Trophoblast cell (in vitro differentiated cells and primary cell): ENCODE results near the gene CAPN15.

ENCODE experiments used
- DNase-seq, 2 donors: peaks; one replicate each; pipeline ENCODE4 v3.0.0-alpha.2; 2016
- H2AFZ ChIP-seq: 2 replicates; pipeline ENCODE4 v1.6.1; 2013; ENCODE audit warnings: low read length, moderate library complexity, mild to moderate bottlenecking; ENCODE audit not compliant: insufficient read depth, poor library complexity
- H2AK5ac ChIP-seq: 2 replicates; pipeline ENCODE4 v1.6.1; 2013; ENCODE audit warnings: mild to moderate bottlenecking, low read length
- H2BK120ac ChIP-seq: 2 replicates; pipeline ENCODE4 v1.6.1; 2013; ENCODE audit warnings: low read length, mild to moderate bottlenecking, moderate library complexity; ENCODE audit not compliant: insufficient read depth, poor library complexity
- H2BK12ac ChIP-seq: 2 replicates; pipeline ENCODE4 v1.6.1; 2013; ENCODE audit warnings: mild to moderate bottlenecking, low read length, moderate library complexity
- H2BK5ac ChIP-seq: 2 replicates; pipeline ENCODE4 v1.6.1; 2013; ENCODE audit warnings: low read length, low read depth, moderate library complexity, mild to moderate bottlenecking; ENCODE audit not compliant: poor library complexity
- H3K14ac ChIP-seq: 2 replicates; pipeline ENCODE4 v1.6.1; 2013; ENCODE audit warnings: mild to moderate bottlenecking, low read length
- H3K18ac ChIP-seq: 2 replicates; pipeline ENCODE4 v1.6.1; 2013; ENCODE audit warnings: mild to moderate bottlenecking, low read length
- H3K23ac ChIP-seq: 2 replicates; pipeline ENCODE4 v1.6.1; 2013; ENCODE audit warnings: low read length
- H3K27ac ChIP-seq: 2 replicates; pipeline ENCODE4 v1.5.1; 2013; ENCODE audit warnings: low read depth, mild to moderate bottlenecking, inconsistent platforms, low read length, moderate library complexity
- H3K27me3 ChIP-seq: 2 replicates; pipeline ENCODE4 v1.6.1; 2013; ENCODE audit warnings: inconsistent platforms, mild to moderate bottlenecking, low read length, moderate library complexity; ENCODE audit not compliant: insufficient read depth
- H3K36me3 ChIP-seq, 2 experiments: 1 replicate in 1 of 2; 2 replicates in 1 of 2; pipeline ENCODE4 v1.6.1; 2013; ENCODE audit warnings: low read length in 2 of 2, mild to moderate bottlenecking in 2 of 2, moderate library complexity in 1 of 2; ENCODE audit not compliant: insufficient read depth in 2 of 2, control insufficient read depth in 1 of 2
- H3K4ac ChIP-seq: 2 replicates; pipeline ENCODE4 v1.6.1; 2013; ENCODE audit warnings: low read depth, mild to moderate bottlenecking, low read length, moderate library complexity
- H3K4me1 ChIP-seq, 2 experiments: 1 replicate in 1 of 2; 2 replicates in 1 of 2; pipeline ENCODE4 v1.6.1; 2013; ENCODE audit warnings: low read length in 2 of 2, mild to moderate bottlenecking in 2 of 2, moderate library complexity in 1 of 2; ENCODE audit not compliant: insufficient read depth in 2 of 2, control insufficient read depth in 1 of 2
- H3K4me2 ChIP-seq: 2 replicates; pipeline ENCODE4 v1.6.1; 2013; ENCODE audit warnings: inconsistent platforms, mild to moderate bottlenecking, low read length, moderate library complexity
- H3K4me3 ChIP-seq: 2 replicates; pipeline ENCODE4 v1.5.1; 2013; ENCODE audit warnings: mild to moderate bottlenecking, low read depth, low read length, inconsistent platforms
- H3K79me1 ChIP-seq: one replicate; pipeline ENCODE4 v1.6.1; 2013; ENCODE audit warnings: low read length
- H3K79me2 ChIP-seq: 2 replicates; pipeline ENCODE4 v1.6.1; 2013; ENCODE audit warnings: low read length, mild to moderate bottlenecking; ENCODE audit not compliant: control insufficient read depth, insufficient read depth, poor library complexity
- H3K9ac ChIP-seq: 2 replicates; pipeline ENCODE4 v1.6.1; 2013; ENCODE audit warnings: mild to moderate bottlenecking, low read length
- H3K9me3 ChIP-seq: 2 replicates; pipeline ENCODE4 v1.6.1; 2013; ENCODE audit warnings: low read depth, mild to moderate bottlenecking, control low read depth, inconsistent platforms, low read length; ENCODE audit not compliant: insufficient read depth
- H4K12ac ChIP-seq: 2 replicates; pipeline ENCODE4 v1.6.1; 2013; ENCODE audit warnings: low read depth, mild to moderate bottlenecking, low read length, moderate library complexity
- H4K8ac ChIP-seq: 2 replicates; pipeline ENCODE4 v1.6.1; 2013; ENCODE audit warnings: low read depth, mild to moderate bottlenecking, low read length, moderate library complexity
- H4K91ac ChIP-seq: one replicate; pipeline ENCODE4 v1.6.1; 2013; ENCODE audit warnings: low read depth, mild to moderate bottlenecking, low read length, moderate library complexity
- WGBS: extraction: QIAGEN DNeasy Blood & Tissue Kit; methylation state at CpG from one replicate; pipeline ENCODE4 v1.1.7; 2013; ENCODE audit warnings: missing lambda C conversion rate; ENCODE audit not compliant: insufficient read length, insufficient coverage; ENCODE audit errors: extremely low coverage; 5-methylcytosine and 5-hydroxymethylcytosine counted together

CAPN15 gene

GRCh38 chr16:590815-591200, 63.3 kb downstream of the CAPN15 start:
- peak overlapping the region; percentile 85 for H3K4me2 ChIP-seq
- H4K91ac ChIP-seq = no peak overlapping the region
- no peak overlapping the region for H4K12ac ChIP-seq
- no peaks in the 10 kb centered on the region for H3K27me3 ChIP-seq
- H3K14ac ChIP-seq = peak overlapping the region; percentile 75
- H2BK5ac ChIP-seq = no peak overlapping the region
- peaks cover 22% of the 10 kb centered on the region for H3K79me1 ChIP-seq
- H3K79me2 ChIP-seq = peaks cover 28% of the 10 kb centered on the region
- H2BK12ac ChIP-seq = no peak overlapping the region
- WGBS = no CpG with 5 or more reads among the region's 10 CpGs
- DNase-seq = no peak
- peak overlapping the region; percentile 35 for H3K18ac ChIP-seq
- H3K27ac ChIP-seq = no peak overlapping the region
- H2AFZ ChIP-seq = no peak overlapping the region
- H3K36me3 ChIP-seq = peaks cover 5 to 6% of the 10 kb centered on the region in 2 experiments
- no peak overlapping the region for H3K23ac ChIP-seq
- H3K4ac ChIP-seq = peak overlapping the region; percentile 53
- H2BK120ac ChIP-seq = no peak overlapping the region
- peaks cover 32 to 40% of the 10 kb centered on the region in 2 experiments for H3K4me1 ChIP-seq
- peaks cover 3% of the 10 kb centered on the region for H3K9me3 ChIP-seq
- H4K8ac ChIP-seq = no peak overlapping the region
- H3K4me3 ChIP-seq = peak overlapping the region; percentile 87
- H3K9ac ChIP-seq = peak overlapping the region; percentile 71
- peak overlapping the region; percentile 42 for H2AK5ac ChIP-seq

GRCh38 chr16:591231-591630, 63.7 kb downstream of the CAPN15 start:
- peak; percentile 81 to 82 for DNase-seq

GRCh38 chr16:591892-592517, 64.5 kb downstream of the CAPN15 start:
- Histone ChIP-seq H3K9me3 (peaks cover 3% of the 10 kb centered on the region), H4K12ac (no peak overlapping the region), H3K36me3 (peaks cover 11 to 18% of the 10 kb centered on the region in 2 experiments), H4K91ac (peak overlapping the region; percentile 25), H3K79me1 (peaks cover 22% of the 10 kb centered on the region), H3K23ac (no peak overlapping the region), H3K9ac (no peak overlapping the region), H2AFZ (no peak overlapping the region), H2BK12ac (no peak overlapping the region), H3K4me3 (peak overlapping the region; percentile 11), H3K79me2 (peaks cover 28% of the 10 kb centered on the region), H3K27ac (no peak overlapping the region), H3K27me3 (no peaks in the 10 kb centered on the region), H4K8ac (no peak overlapping the region), H3K4me2 (no peak overlapping the region), H2BK5ac (no peak overlapping the region), H3K4ac (peak overlapping the region; percentile 23), H3K4me1 (peaks cover 32 to 40% of the 10 kb centered on the region in 2 experiments), H3K14ac (no peak overlapping the region), H2AK5ac (peak overlapping the region; percentile 28), H2BK120ac (peak overlapping the region; percentile 6), H3K18ac (peak overlapping the region; percentile 9)
- peak in 1 of 2 donors; percentile 44 for DNase-seq
- no CpG with 5 or more reads among the region's 15 CpGs for WGBS

More at GRCh38 chr16:591231-591630, 63.7 kb downstream of the CAPN15 start:
- H3K27me3 ChIP-seq = no peaks in the 10 kb centered on the region
- WGBS = no CpG with 5 or more reads among the region's 8 CpGs
- H3K18ac ChIP-seq = no peak overlapping the region
- H3K4ac ChIP-seq = peak overlapping the region; percentile 53
- peaks cover 3% of the 10 kb centered on the region for H3K9me3 ChIP-seq
- H3K4me3 ChIP-seq = no peak overlapping the region
- peaks cover 28% of the 10 kb centered on the region for H3K79me2 ChIP-seq
- H2BK12ac ChIP-seq = no peak overlapping the region
- peaks cover 6 to 10% of the 10 kb centered on the region in 2 experiments for H3K36me3 ChIP-seq
- H3K27ac ChIP-seq = no peak overlapping the region
- H2BK5ac ChIP-seq = no peak overlapping the region
- no peak overlapping the region for H3K14ac ChIP-seq
- peak overlapping the region; percentile 85 for H3K4me2 ChIP-seq
- H3K23ac ChIP-seq = no peak overlapping the region
- H3K4me1 ChIP-seq = peaks cover 32 to 40% of the 10 kb centered on the region in 2 experiments
- no peak overlapping the region for H4K8ac ChIP-seq
- no peak overlapping the region for H2AFZ ChIP-seq
- H3K9ac ChIP-seq = no peak overlapping the region
- H2BK120ac ChIP-seq = no peak overlapping the region
- H4K91ac ChIP-seq = no peak overlapping the region
- H4K12ac ChIP-seq = no peak overlapping the region
- H2AK5ac ChIP-seq = no peak overlapping the region
- H3K79me1 ChIP-seq = peaks cover 22% of the 10 kb centered on the region

- Histone ChIP-seq H3K9me3 (peaks cover 3% of the 10 kb centered on the region), H3K9ac (no peak overlapping the region), H3K79me1 (peaks cover 22% of the 10 kb centered on the region), H3K4me3 (no peak overlapping the region), H2BK120ac (peak overlapping the region; percentile 6), H4K91ac (peak overlapping the region; percentile 25), H2BK12ac (no peak overlapping the region), H4K12ac (no peak overlapping the region), H3K4ac (no peak overlapping the region), H3K14ac (no peak overlapping the region), H2AFZ (no peak overlapping the region), H3K4me1 (peaks cover 32 to 40% of the 10 kb centered on the region in 2 experiments), H2AK5ac (no peak overlapping the region), H3K79me2 (peaks cover 28% of the 10 kb centered on the region), H3K4me2 (no peak overlapping the region), H3K27me3 (no peaks in the 10 kb centered on the region), H3K36me3 (peaks cover 11 to 20% of the 10 kb centered on the region in 2 experiments), H3K27ac (peak overlapping the region; percentile 35), H2BK5ac (no peak overlapping the region), H3K23ac (no peak overlapping the region), H3K18ac (peak overlapping the region; percentile 9), H4K8ac (no peak overlapping the region)
- WGBS = no CpG with 5 or more reads among the region's 24 CpGs
- peak; percentile 78 to 88 for DNase-seq
Observed at GRCh38 chr16:592518-593306, 65.2 kb downstream of the CAPN15 start.
